HEK293 (cell line): ENCODE measurements around the gene GRB7.

Experiments
- CTCF ChIA-PET: fragments of 350-600 bp; formaldehyde crosslinking; extraction: SDS; loops from one replicate; lab custom pipeline; 2021; ENCODE audit warnings: antibody characterized with exemption; lab: Yijun Ruan, JAX
- POLR2A ChIA-PET: fragments of 300-600 bp; formaldehyde crosslinking; extraction: SDS; loops from one replicate; lab custom pipeline; 2020; ENCODE audit warnings: antibody characterized with exemption, inconsistent platforms; lab: Yijun Ruan, JAX
- H3K27ac ChIP-seq: fragments of 200-500 bp; sonication (Bioruptor generic); 2 replicates; pipeline ENCODE4 v1.5.1; 2014; ENCODE audit warnings: low read depth, low read length, control low read depth, inconsistent platforms; ENCODE audit errors: extremely low read depth
- H3K36me3 ChIP-seq, 2 experiments: fragments of 200-500 bp in 1 of 2; sonication (Bioruptor generic) in 1 of 2; 1 replicate in 1 of 2; 2 replicates in 1 of 2; pipeline ENCODE4 v1.5.1; 2014 to 2017; ENCODE audit warnings: inconsistent platforms in 2 of 2, low read length in 2 of 2; ENCODE audit not compliant: control insufficient read depth in 2 of 2, insufficient read depth in 1 of 2
- H3K4me1 ChIP-seq: fragments of 200-500 bp; sonication (Bioruptor generic); 2 replicates; pipeline ENCODE4 v1.5.1; 2014; ENCODE audit warnings: mild to moderate bottlenecking, low read length, inconsistent platforms; ENCODE audit not compliant: control insufficient read depth, insufficient read depth
- H3K4me3 ChIP-seq: 2 replicates; pipeline ENCODE4 v1.5.1; 2011; ENCODE audit warnings: low read depth, mild to moderate bottlenecking, control low read depth, low read length, moderate library complexity
- H3K9me3 ChIP-seq: fragments of 200-500 bp; sonication (Bioruptor generic); 2 replicates; pipeline ENCODE4 v1.5.1; 2014; ENCODE audit warnings: low read depth, low read length, inconsistent platforms; ENCODE audit not compliant: control insufficient read depth, insufficient read depth
- GLIS1 ChIP-seq: fragments of 450-650 bp; formaldehyde crosslinking; IDR thresholded peaks from 2 replicates; pipeline ENCODE4 v1.5.1; 2016; ENCODE audit warnings: missing biosample characterization, missing genetic modification characterization
- OSR2 ChIP-seq: fragments of 450-650 bp; formaldehyde crosslinking; IDR thresholded peaks from 2 replicates; pipeline ENCODE4 v1.5.1; 2016; ENCODE audit warnings: missing biosample characterization, missing genetic modification characterization
- YY2 ChIP-seq: fragments of 450-650 bp; formaldehyde crosslinking; IDR thresholded peaks from 2 replicates; pipeline ENCODE4 v1.5.1; 2016; ENCODE audit warnings: missing biosample characterization, missing genetic modification characterization
- ZFP41 ChIP-seq: fragments of 450-650 bp; formaldehyde crosslinking; IDR thresholded peaks from 2 replicates; pipeline ENCODE4 v1.5.1; 2016; ENCODE audit warnings: missing biosample characterization, missing genetic modification characterization, borderline replicate concordance
- ZNF19 ChIP-seq: fragments of 450-650 bp; formaldehyde crosslinking; IDR thresholded peaks from 2 replicates; pipeline ENCODE4; 2016; ENCODE audit warnings: missing biosample characterization, missing genetic modification characterization, low read depth
- ZNF223 ChIP-seq: fragments of 450-650 bp; formaldehyde crosslinking; IDR thresholded peaks from 2 replicates; pipeline ENCODE4 v1.5.1; 2016; ENCODE audit warnings: missing biosample characterization, missing genetic modification characterization
- ZNF302 ChIP-seq: fragments of 450-650 bp; formaldehyde crosslinking; IDR thresholded peaks from 2 replicates; pipeline ENCODE4 v1.5.1; 2016; ENCODE audit warnings: missing biosample characterization, missing genetic modification characterization, low read depth
- ZNF366 ChIP-seq: fragments of 450-650 bp; formaldehyde crosslinking; conservative IDR thresholded peaks from 2 replicates; pipeline ENCODE4 v1.5.1; 2016; ENCODE audit warnings: missing biosample characterization, missing genetic modification characterization
- ZNF423 ChIP-seq: fragments of 450-650 bp; formaldehyde crosslinking; IDR thresholded peaks from 2 replicates; pipeline ENCODE4 v1.5.1; 2016; ENCODE audit warnings: missing biosample characterization, missing genetic modification characterization
- ZNF558 ChIP-seq: fragments of 450-650 bp; formaldehyde crosslinking; IDR thresholded peaks from 2 replicates; pipeline ENCODE4 v1.5.1; 2016; ENCODE audit warnings: missing biosample characterization, missing genetic modification characterization
- ZNF560 ChIP-seq: fragments of 450-650 bp; formaldehyde crosslinking; IDR thresholded peaks from 2 replicates; pipeline ENCODE4 v1.5.1; 2017; ENCODE audit warnings: missing biosample characterization, missing genetic modification characterization, borderline replicate concordance
- ZNF561 ChIP-seq: fragments of 450-650 bp; IDR thresholded peaks from 2 replicates; pipeline ENCODE4 v1.5.1; 2018; ENCODE audit warnings: missing biosample characterization, missing genetic modification characterization, borderline replicate concordance
- ZNF621 ChIP-seq: fragments of 450-650 bp; formaldehyde crosslinking; IDR thresholded peaks from 2 replicates; pipeline ENCODE4 v1.5.1; 2017; ENCODE audit warnings: missing biosample characterization, missing genetic modification characterization
- ZNF624 ChIP-seq: fragments of 450-650 bp; formaldehyde crosslinking; IDR thresholded peaks from 2 replicates; pipeline ENCODE4 v1.5.1; 2017; ENCODE audit warnings: missing biosample characterization, missing genetic modification characterization
- ZNF664 ChIP-seq: fragments of 450-650 bp; formaldehyde crosslinking; IDR thresholded peaks from 2 replicates; pipeline ENCODE4 v1.5.1; 2016; ENCODE audit warnings: missing biosample characterization, missing genetic modification characterization
- ZNF785 ChIP-seq: fragments of 450-650 bp; formaldehyde crosslinking; IDR thresholded peaks from 2 replicates; pipeline ENCODE4 v1.5.1; 2016; ENCODE audit warnings: missing biosample characterization, missing genetic modification characterization
- ZNF843 ChIP-seq: fragments of 450-650 bp; formaldehyde crosslinking; IDR thresholded peaks from 2 replicates; pipeline ENCODE4 v1.5.1; 2016; ENCODE audit warnings: missing biosample characterization, missing genetic modification characterization
- TF ChIP-seq, protein P1 (sequence below): fragments of 450-650 bp; formaldehyde crosslinking; IDR thresholded peaks from 2 replicates; pipeline ENCODE4 v1.5.1; 2016; ENCODE audit warnings: missing biosample characterization, missing genetic modification characterization
- TF ChIP-seq, protein P2 (sequence below): fragments of 450-650 bp; formaldehyde crosslinking; conservative IDR thresholded peaks from 2 replicates; pipeline ENCODE4 v1.5.1; 2016; ENCODE audit warnings: low read depth, missing biosample characterization, missing genetic modification characterization
- TF ChIP-seq, protein P3 (sequence below): fragments of 450-650 bp; formaldehyde crosslinking; IDR thresholded peaks from 2 replicates; pipeline ENCODE4; 2016; ENCODE audit warnings: missing biosample characterization, missing genetic modification characterization
- TF ChIP-seq, protein P4 (sequence below): fragments of 450-650 bp; formaldehyde crosslinking; IDR thresholded peaks from 2 replicates; pipeline ENCODE4 v1.5.1; 2017; ENCODE audit warnings: missing biosample characterization, mild to moderate bottlenecking, missing genetic modification characterization, moderate library complexity

Gene GRB7

DNA sequence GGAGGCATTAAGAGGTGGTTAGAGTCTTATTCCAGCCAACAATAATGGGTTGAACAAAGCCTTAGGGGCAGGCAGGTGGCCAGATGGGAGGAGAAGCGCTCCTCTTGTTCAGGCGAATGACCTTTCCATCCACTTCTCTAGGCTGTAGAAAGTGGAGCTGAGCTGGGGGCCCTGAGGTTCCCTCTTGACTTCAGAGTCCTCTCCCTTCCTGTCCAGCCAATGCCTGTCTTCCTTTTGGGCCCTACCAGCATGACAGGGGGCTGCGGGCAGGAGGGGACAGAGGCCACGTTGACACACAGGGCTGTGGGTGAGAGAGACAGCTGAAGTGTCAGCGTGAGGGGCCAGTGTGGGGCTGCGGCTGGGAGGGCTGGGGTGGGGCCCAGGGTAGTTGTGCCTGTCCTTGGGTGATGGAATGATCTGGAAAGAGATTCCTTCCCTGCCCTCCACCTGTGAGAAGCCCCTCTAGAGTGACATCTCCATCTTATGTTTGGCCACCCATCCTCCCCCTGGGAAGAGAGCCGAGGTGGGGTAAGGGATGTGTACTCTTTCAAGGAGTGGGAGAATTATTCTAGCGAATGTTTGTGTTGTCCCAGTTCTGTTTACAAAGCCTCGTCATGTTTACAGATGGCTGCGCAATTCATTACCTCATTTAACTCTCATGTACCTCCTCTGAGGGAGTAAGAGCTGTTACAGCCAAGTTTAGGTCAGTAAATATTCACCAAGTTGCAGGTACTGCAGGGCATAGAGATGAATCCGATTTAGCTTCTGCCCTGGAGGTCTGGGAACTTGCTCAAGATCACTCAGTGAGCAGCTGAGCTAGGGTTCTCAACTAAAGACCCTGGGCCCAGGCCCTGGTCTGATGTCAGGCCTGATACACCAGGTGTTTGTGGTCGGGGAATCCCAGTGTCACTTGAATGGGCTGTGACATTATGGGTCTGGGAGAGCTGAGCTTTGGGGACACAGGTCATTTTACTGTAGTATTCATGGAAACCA, 34.5 kb upstream of the GRB7 start:
- Histone ChIP-seq H3K4me1 (peaks cover 13% of the 10 kb centered on the region; the same call in 1 of the 2 replicates), H3K9me3 (no peaks in the 10 kb centered on the region), H3K27ac (peak overlapping the region; percentile 17; the same call in 1 of the 2 replicates), H3K4me3 (no peak overlapping the region)
- CTCF ChIA-PET, result interaction anchor here (0.6 to 3.4 kb wide), 10 partner anchors 27 to 372 kb away, joined by 3 to 22 read pairs (median 3); partner anchors contain the start of gene MIEN1
- TF ChIP-seq GLIS1 (tag by site-specific recombination), result peak; percentile 65; the same call in 1 of the 2 replicates
- TF ChIP-seq ZNF664 (tag by site-specific recombination), result peak; percentile 54; the same call in 1 of the 2 replicates
- TF ChIP-seq ZNF561 (tag by site-specific recombination), result no peak
- TF ChIP-seq, protein P1, sequence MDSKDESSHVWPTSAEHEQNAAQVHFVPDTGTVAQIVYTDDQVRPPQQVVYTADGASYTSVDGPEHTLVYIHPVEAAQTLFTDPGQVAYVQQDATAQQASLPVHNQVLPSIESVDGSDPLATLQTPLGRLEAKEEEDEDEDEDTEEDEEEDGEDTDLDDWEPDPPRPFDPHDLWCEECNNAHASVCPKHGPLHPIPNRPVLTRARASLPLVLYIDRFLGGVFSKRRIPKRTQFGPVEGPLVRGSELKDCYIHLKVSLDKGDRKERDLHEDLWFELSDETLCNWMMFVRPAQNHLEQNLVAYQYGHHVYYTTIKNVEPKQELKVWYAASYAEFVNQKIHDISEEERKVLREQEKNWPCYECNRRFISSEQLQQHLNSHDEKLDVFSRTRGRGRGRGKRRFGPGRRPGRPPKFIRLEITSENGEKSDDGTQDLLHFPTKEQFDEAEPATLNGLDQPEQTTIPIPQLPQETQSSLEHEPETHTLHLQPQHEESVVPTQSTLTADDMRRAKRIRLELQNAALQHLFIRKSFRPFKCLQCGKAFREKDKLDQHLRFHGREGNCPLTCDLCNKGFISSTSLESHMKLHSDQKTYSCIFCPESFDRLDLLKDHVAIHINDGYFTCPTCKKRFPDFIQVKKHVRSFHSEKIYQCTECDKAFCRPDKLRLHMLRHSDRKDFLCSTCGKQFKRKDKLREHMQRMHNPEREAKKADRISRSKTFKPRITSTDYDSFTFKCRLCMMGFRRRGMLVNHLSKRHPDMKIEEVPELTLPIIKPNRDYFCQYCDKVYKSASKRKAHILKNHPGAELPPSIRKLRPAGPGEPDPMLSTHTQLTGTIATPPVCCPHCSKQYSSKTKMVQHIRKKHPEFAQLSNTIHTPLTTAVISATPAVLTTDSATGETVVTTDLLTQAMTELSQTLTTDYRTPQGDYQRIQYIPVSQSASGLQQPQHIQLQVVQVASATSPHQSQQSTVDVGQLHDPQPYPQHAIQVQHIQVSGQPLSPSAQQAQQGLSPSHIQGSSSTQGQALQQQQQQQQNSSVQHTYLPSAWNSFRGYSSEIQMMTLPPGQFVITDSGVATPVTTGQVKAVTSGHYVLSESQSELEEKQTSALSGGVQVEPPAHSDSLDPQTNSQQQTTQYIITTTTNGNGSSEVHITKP, result 0 out of 2 replicates have a peak, but pooled peaks have one; percentile 45
- TF ChIP-seq, all 188 proteins: peak for 3
- POLR2A ChIA-PET, result interaction anchor here (0.8 kb wide), 1 partner anchor 28 kb away, joined by 3 read pairs; no protein-coding TSS in a partner anchor
- peaks cover 0 to 34% of the 10 kb centered on the region in 2 experiments; a peak in 1 of 3 replicates for H3K36me3 ChIP-seq

DNA sequence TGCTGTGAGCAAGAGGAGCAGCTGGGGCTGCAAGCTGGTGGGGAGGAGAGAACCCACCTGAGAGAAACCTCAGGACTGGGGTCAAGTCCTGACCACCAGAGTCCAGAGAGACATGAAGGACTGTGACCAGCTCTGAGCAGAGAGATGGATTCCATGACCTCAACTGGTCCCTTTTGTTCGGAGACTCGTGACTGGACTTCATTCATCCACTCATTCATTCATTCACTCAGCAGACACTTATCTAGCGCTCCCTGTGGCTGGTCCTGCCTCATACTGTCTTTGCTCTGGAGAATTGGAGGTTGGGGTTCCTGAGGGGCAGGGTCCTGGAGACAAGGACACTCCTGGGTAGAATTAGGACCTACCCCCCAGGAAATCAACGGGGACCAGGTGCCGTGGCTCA, 33.8 kb upstream of the GRB7 start:
- peaks cover 3 to 41% of the 10 kb centered on the region in 2 experiments; a peak in 1 of 3 replicates for H3K36me3 ChIP-seq
- ChIA-PET POLR2A (no interaction called here), CTCF (interaction anchor here (0.7 to 1.5 kb wide), 4 partner anchors 69 to 372 kb away, joined by 3 to 4 read pairs (median 3); no protein-coding TSS in a partner anchor)
- H3K4me3 ChIP-seq, result no peak overlapping the region
- H3K27ac ChIP-seq, result no peak overlapping the region
- H3K9me3 ChIP-seq, result no peaks in the 10 kb centered on the region
- H3K4me1 ChIP-seq, result peaks cover 13% of the 10 kb centered on the region; the same call in 1 of the 2 replicates
- TF ChIP-seq ZNF558 (tag by site-specific recombination) (no peak), ZNF624 (no peak), ZFP41 (no peak), ZNF366 (tag by site-specific recombination) (no peak), YY2 (tag by site-specific recombination) (no peak), ZNF621 (tag by site-specific recombination) (no peak), OSR2 (no peak), ZNF785 (tag by site-specific recombination) (no peak), ZNF19 (tag by site-specific recombination) (no peak), ZNF423 (tag by site-specific recombination) (no peak), ZNF843 (tag by site-specific recombination) (no peak), ZNF302 (tag by site-specific recombination) (no peak), ZNF223 (no peak), ZNF560 (tag by site-specific recombination) (no peak)
- TF ChIP-seq, protein P2, sequence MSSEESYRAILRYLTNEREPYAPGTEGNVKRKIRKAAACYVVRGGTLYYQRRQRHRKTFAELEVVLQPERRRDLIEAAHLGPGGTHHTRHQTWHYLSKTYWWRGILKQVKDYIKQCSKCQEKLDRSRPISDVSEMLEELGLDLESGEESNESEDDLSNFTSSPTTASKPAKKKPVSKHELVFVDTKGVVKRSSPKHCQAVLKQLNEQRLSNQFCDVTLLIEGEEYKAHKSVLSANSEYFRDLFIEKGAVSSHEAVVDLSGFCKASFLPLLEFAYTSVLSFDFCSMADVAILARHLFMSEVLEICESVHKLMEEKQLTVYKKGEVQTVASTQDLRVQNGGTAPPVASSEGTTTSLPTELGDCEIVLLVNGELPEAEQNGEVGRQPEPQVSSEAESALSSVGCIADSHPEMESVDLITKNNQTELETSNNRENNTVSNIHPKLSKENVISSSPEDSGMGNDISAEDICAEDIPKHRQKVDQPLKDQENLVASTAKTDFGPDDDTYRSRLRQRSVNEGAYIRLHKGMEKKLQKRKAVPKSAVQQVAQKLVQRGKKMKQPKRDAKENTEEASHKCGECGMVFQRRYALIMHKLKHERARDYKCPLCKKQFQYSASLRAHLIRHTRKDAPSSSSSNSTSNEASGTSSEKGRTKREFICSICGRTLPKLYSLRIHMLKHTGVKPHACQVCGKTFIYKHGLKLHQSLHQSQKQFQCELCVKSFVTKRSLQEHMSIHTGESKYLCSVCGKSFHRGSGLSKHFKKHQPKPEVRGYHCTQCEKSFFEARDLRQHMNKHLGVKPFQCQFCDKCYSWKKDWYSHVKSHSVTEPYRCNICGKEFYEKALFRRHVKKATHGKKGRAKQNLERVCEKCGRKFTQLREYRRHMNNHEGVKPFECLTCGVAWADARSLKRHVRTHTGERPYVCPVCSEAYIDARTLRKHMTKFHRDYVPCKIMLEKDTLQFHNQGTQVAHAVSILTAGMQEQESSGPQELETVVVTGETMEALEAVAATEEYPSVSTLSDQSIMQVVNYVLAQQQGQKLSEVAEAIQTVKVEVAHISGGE (tag by site-specific recombination), result no peak
- TF ChIP-seq, protein P3, sequence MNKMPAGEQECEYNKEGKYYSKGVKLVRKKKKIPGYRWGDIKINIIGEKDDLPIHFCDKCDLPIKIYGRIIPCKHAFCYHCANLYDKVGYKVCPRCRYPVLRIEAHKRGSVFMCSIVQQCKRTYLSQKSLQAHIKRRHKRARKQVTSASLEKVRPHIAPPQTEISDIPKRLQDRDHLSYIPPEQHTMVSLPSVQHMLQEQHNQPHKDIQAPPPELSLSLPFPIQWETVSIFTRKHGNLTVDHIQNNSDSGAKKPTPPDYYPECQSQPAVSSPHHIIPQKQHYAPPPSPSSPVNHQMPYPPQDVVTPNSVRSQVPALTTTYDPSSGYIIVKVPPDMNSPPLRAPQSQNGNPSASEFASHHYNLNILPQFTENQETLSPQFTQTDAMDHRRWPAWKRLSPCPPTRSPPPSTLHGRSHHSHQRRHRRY (tag by site-specific recombination), result no peak
- TF ChIP-seq, protein P4, sequence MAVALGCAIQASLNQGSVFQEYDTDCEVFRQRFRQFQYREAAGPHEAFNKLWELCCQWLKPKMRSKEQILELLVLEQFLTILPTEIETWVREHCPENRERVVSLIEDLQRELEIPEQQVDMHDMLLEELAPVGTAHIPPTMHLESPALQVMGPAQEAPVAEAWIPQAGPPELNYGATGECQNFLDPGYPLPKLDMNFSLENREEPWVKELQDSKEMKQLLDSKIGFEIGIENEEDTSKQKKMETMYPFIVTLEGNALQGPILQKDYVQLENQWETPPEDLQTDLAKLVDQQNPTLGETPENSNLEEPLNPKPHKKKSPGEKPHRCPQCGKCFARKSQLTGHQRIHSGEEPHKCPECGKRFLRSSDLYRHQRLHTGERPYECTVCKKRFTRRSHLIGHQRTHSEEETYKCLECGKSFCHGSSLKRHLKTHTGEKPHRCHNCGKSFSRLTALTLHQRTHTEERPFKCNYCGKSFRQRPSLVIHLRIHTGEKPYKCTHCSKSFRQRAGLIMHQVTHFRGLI (tag by site-specific recombination), result no peak
